ENCODE measurements around the gene ZRANB3.

ZRANB3 gene

DNA sequence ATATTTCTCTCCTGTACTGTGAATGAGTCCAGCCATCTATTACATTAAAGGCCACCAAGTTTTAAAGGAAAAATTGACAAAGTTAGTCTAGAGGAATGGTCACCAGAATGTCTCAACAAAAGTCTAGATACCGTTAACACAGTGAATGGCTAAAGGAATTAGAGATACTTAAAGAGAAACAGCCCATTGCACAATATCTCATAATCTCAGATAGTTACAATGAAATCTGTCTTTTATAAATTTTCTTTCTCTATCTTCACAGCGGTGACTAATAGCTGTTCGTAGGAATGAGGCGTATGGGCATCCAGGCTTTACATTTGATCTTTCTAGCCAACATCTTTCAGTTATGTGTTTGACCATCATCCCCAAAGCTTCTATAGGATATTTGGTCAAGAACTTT is 30.9 kb upstream of the ZRANB3 start:
- Histone ChIP-seq H3K36me3 (replicated peaks; ENCODE audit: low read depth, low read length) (peaks cover 7% of the 10 kb centered on the region), H3K27me3 (ENCODE audit: low read depth, low read length) (no peaks in the 10 kb centered on the region), H3K4me1 (ENCODE audit: low read length) (no peaks in the 10 kb centered on the region), H3K4me3 (ENCODE audit: low read length) (no peak overlapping the region), H3K4me2 (ENCODE audit: low read length) (no peak overlapping the region), H2AFZ (ENCODE audit: low read depth, low read length) (no peak overlapping the region), H3K27ac (ENCODE audit: low read length) (no peak overlapping the region), H3K9ac (ENCODE audit: low read length) (no peak overlapping the region), H3K9me3 (ENCODE audit: insufficient read depth, low read length) (no peaks in the 10 kb centered on the region), H3K79me2 (ENCODE audit: low read length) (peaks cover 30% of the 10 kb centered on the region), H4K20me1 (ENCODE audit: insufficient read depth, low read length) (0 out of 2 replicates have a peak, but pooled peaks cover 7% of the 10 kb centered on the region)
- no peak for TF ChIP-seq EZH2phosphoT487 (IDR thresholded peaks at IDR 0.05; ENCODE audit: low read depth)
- TF ChIP-seq, protein P1, sequence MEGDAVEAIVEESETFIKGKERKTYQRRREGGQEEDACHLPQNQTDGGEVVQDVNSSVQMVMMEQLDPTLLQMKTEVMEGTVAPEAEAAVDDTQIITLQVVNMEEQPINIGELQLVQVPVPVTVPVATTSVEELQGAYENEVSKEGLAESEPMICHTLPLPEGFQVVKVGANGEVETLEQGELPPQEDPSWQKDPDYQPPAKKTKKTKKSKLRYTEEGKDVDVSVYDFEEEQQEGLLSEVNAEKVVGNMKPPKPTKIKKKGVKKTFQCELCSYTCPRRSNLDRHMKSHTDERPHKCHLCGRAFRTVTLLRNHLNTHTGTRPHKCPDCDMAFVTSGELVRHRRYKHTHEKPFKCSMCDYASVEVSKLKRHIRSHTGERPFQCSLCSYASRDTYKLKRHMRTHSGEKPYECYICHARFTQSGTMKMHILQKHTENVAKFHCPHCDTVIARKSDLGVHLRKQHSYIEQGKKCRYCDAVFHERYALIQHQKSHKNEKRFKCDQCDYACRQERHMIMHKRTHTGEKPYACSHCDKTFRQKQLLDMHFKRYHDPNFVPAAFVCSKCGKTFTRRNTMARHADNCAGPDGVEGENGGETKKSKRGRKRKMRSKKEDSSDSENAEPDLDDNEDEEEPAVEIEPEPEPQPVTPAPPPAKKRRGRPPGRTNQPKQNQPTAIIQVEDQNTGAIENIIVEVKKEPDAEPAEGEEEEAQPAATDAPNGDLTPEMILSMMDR (IDR thresholded peaks at IDR 0.05; ENCODE audit: low read depth, low read length): no peak

DNA sequence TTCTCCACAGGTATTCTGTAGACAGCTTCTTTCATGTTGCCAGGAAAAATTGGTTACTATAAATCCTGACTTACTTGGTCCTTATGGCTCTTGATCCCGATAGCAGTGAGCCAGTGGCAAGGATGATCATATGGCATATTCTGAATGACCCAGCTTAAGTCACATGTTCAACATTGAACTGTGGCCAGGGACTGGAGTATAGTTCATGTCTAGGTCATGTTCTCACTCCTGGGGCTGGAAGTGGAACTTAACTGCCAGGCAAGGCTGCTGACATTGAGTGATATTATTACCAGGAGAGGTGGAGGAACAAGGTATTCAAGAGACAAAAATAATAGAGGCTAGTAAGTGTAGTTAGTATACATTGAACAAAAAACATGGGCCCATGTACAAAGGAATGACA is 26.5 kb upstream of the ZRANB3 start:
- H3K27ac ChIP-seq (ENCODE audit: low read length): no peak overlapping the region
- no peaks in the 10 kb centered on the region for H4K20me1 ChIP-seq (ENCODE audit: insufficient read depth, low read length)
- no peaks in the 10 kb centered on the region for H3K4me1 ChIP-seq (ENCODE audit: low read length)
- H3K9me3 ChIP-seq (ENCODE audit: insufficient read depth, low read length): no peaks in the 10 kb centered on the region
- H3K27me3 ChIP-seq (ENCODE audit: low read depth, low read length): no peaks in the 10 kb centered on the region
- TF ChIP-seq, protein P1 (IDR thresholded peaks at IDR 0.05; ENCODE audit: low read depth, low read length): no peak
- TF ChIP-seq EZH2phosphoT487 (IDR thresholded peaks at IDR 0.05; ENCODE audit: low read depth): no peak
- H3K36me3 ChIP-seq (replicated peaks; ENCODE audit: low read depth, low read length): peaks cover 14% of the 10 kb centered on the region
- no peak overlapping the region for H3K9ac ChIP-seq (ENCODE audit: low read length)
- H3K79me2 ChIP-seq (ENCODE audit: low read length): peaks cover 45% of the 10 kb centered on the region
- no peak overlapping the region for H3K4me3 ChIP-seq (ENCODE audit: low read length)
- H2AFZ ChIP-seq (ENCODE audit: low read depth, low read length): no peak overlapping the region
- H3K4me2 ChIP-seq (ENCODE audit: low read length): no peak overlapping the region

DNA sequence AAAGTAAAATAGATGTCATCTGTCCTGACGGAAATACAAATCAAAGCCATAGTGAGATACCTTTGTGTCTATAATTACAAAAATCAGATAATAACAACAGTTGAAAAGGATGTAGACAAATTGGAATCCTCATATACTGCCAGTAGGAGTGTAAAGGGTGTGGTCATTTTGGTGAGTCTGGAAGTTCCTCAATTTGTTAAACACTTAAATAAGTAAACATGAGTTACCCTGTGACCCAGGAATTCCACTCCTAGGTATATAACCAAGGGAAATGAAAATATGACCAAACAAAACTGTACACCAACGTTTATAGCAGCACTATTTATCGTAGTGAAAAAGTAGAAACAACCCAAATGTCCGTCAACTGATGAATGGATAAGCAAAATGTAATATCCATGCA is 24.3 kb upstream of the ZRANB3 start:
- H3K9ac ChIP-seq (ENCODE audit: low read length): no peak overlapping the region
- peaks cover 64% of the 10 kb centered on the region for H3K79me2 ChIP-seq (ENCODE audit: low read length)
- no peak overlapping the region for H3K27ac ChIP-seq (ENCODE audit: low read length)
- H3K4me3 ChIP-seq (ENCODE audit: low read length): no peak overlapping the region
- H2AFZ ChIP-seq (ENCODE audit: low read depth, low read length): no peak overlapping the region
- H3K9me3 ChIP-seq (ENCODE audit: insufficient read depth, low read length): no peaks in the 10 kb centered on the region
- no peaks in the 10 kb centered on the region for H4K20me1 ChIP-seq (ENCODE audit: insufficient read depth, low read length)
- no peak overlapping the region for H3K4me2 ChIP-seq (ENCODE audit: low read length)
- H3K4me1 ChIP-seq (ENCODE audit: low read length): no peaks in the 10 kb centered on the region
- no peaks in the 10 kb centered on the region for H3K27me3 ChIP-seq (ENCODE audit: low read depth, low read length)
- peaks cover 11% of the 10 kb centered on the region for H3K36me3 ChIP-seq (replicated peaks; ENCODE audit: low read depth, low read length)
- TF ChIP-seq EZH2phosphoT487 (IDR thresholded peaks at IDR 0.05; ENCODE audit: low read depth): no peak

GRCh38 chr2:135552887-135553286 is 21.9 kb upstream of the ZRANB3 start:
- Histone ChIP-seq H3K9ac (ENCODE audit: low read length) (no peak overlapping the region), H3K4me3 (ENCODE audit: low read length) (no peak overlapping the region), H3K27ac (ENCODE audit: low read length) (no peak overlapping the region), H3K4me2 (ENCODE audit: low read length) (no peak overlapping the region), H2AFZ (ENCODE audit: low read depth, low read length) (no peak overlapping the region), H3K9me3 (ENCODE audit: insufficient read depth, low read length) (no peaks in the 10 kb centered on the region), H4K20me1 (ENCODE audit: insufficient read depth, low read length) (no peaks in the 10 kb centered on the region), H3K79me2 (ENCODE audit: low read length) (peaks cover 74% of the 10 kb centered on the region), H3K4me1 (ENCODE audit: low read length) (no peaks in the 10 kb centered on the region), H3K27me3 (ENCODE audit: low read depth, low read length) (no peaks in the 10 kb centered on the region), H3K36me3 (replicated peaks; ENCODE audit: low read depth, low read length) (peaks cover 11% of the 10 kb centered on the region)
- TF ChIP-seq EZH2phosphoT487 (IDR thresholded peaks at IDR 0.05; ENCODE audit: low read depth): no peak
- TF ChIP-seq, protein P1 (IDR thresholded peaks at IDR 0.05; ENCODE audit: low read depth, low read length): no peak

- Histone ChIP-seq H3K4me3 (ENCODE audit: low read length) (no peak overlapping the region), H3K36me3 (replicated peaks; ENCODE audit: low read depth, low read length) (peaks cover 7% of the 10 kb centered on the region), H3K79me2 (ENCODE audit: low read length) (peaks cover 68% of the 10 kb centered on the region), H3K4me1 (ENCODE audit: low read length) (no peaks in the 10 kb centered on the region), H3K9me3 (ENCODE audit: insufficient read depth, low read length) (no peaks in the 10 kb centered on the region), H4K20me1 (ENCODE audit: insufficient read depth, low read length) (no peaks in the 10 kb centered on the region), H3K27me3 (ENCODE audit: low read depth, low read length) (no peaks in the 10 kb centered on the region), H2AFZ (ENCODE audit: low read depth, low read length) (no peak overlapping the region), H3K9ac (ENCODE audit: low read length) (no peak overlapping the region), H3K4me2 (ENCODE audit: low read length) (no peak overlapping the region), H3K27ac (ENCODE audit: low read length) (no peak overlapping the region)
- no peak for TF ChIP-seq EZH2phosphoT487 (IDR thresholded peaks at IDR 0.05; ENCODE audit: low read depth)
- TF ChIP-seq, protein P1 (IDR thresholded peaks at IDR 0.05; ENCODE audit: low read depth, low read length): no peak
Measured at GRCh38 chr2:135551356-135551755, 20.3 kb upstream of the ZRANB3 start.

Data from OCI-LY3 (cell line).